ENCODE results near the gene TSC22D4. TPM values are rescaled to one million over a fixed set of nuclear protein-coding genes. Genes with fewer than 3 reads are reported as not detected.

The TSC22D4 gene
- total and polyA plus RNA-seq, 9 of the 15 experiments (the other 6 are each of a cell fraction or from before 2014, with no cell fraction given) = 0.37 to 107 (median 28.7) TPM

GRCh38 chr7:100478958-100479660 lies at the start of gene TSC22D4 (continued):
- TF ChIP-seq CGGBP1 (CRISPR knock-in tag; IDR thresholded peaks at IDR 0.05) = no peak
- TF ChIP-seq ESRRA (IDR thresholded peaks at IDR 0.05; ENCODE audit: borderline replicate concordance, low read depth) = peak; percentile 25; the same call in 1 of the 2 replicates
- 0 out of 2 replicates have a peak, but pooled peaks have one; percentile 25 for TF ChIP-seq RERE (CRISPR knock-in tag; IDR thresholded peaks at IDR 0.05; ENCODE audit: borderline replicate concordance)
- TF ChIP-seq TSC22D4 (tag; IDR thresholded peaks at IDR 0.05) = no peak
- TF ChIP-seq BACH1 (tag; IDR thresholded peaks at IDR 0.05) = no peak
- no peak for TF ChIP-seq DEAF1 (CRISPR knock-in tag; IDR thresholded peaks at IDR 0.05)
- TF ChIP-seq SAFB2 (IDR thresholded peaks at IDR 0.05; ENCODE audit: borderline replicate concordance, low read depth, low read length, severe bottlenecking) = no peak
- no peak for TF ChIP-seq E2F6 (IDR thresholded peaks at IDR 0.05; ENCODE audit: borderline replicate concordance in 1 of 2, extremely low read depth in 1 of 2, insufficient read depth in 1 of 2, insufficient read length in 1 of 2, low read depth in 1 of 2, low read length in 1 of 2, poor library complexity in 1 of 2, severe bottlenecking in 1 of 2)
- TF ChIP-seq CSDE1 (IDR thresholded peaks at IDR 0.05) = no peak
- 0 out of 2 replicates have a peak, but pooled peaks have one; percentile 26 for TF ChIP-seq ZBTB5 (IDR thresholded peaks at IDR 0.05)
- TF ChIP-seq MAFG (tag; conservative IDR thresholded peaks at IDR 0.05) = no peak
- peak; percentile 45 for TF ChIP-seq HNRNPK (IDR thresholded peaks at IDR 0.05; ENCODE audit: low read depth, low read length, poor library complexity, severe bottlenecking)
- peak; percentile 40; the same call in 1 of the 2 replicates for TF ChIP-seq MXI1 (IDR thresholded peaks at IDR 0.05; ENCODE audit: low read depth, low read length)
- no peak for TF ChIP-seq ZNF436 (CRISPR knock-in tag; IDR thresholded peaks at IDR 0.05)
- peak; percentile 14; the same call in 1 of the 2 replicates for TF ChIP-seq ZNF384 (IDR thresholded peaks at IDR 0.05; ENCODE audit: low read depth, low read length)

All from K562 (cell line).